Large intestine (tissue), 3 donors: ENCODE data around the gene SETD7. TPM values are rescaled to one million over a fixed set of nuclear protein-coding genes. Genes with fewer than 3 reads are reported as not detected.
"Not testable (repeated sequence)": the region's sequence is repeated elsewhere in the genome, so short reads cannot be mapped to it uniquely, and the experiment has no call there.

Source experiments
- DNase-seq, 2 donors: peaks; one replicate each; pipeline versions ENCODE4 v3.0.0 to v3.0.0-alpha.2; 2013
- H3K27ac ChIP-seq: one replicate; pipeline ENCODE4 v1.5.1; 2013; ENCODE audit warnings: low read length
- H3K27me3 ChIP-seq: 2 replicates; pipeline ENCODE4 v1.6.1; 2013; ENCODE audit warnings: low read length; ENCODE audit not compliant: control insufficient read depth, insufficient read depth
- H3K36me3 ChIP-seq: 2 replicates; pipeline ENCODE4 v1.6.1; 2013; ENCODE audit warnings: low read length; ENCODE audit not compliant: control insufficient read depth, insufficient read depth
- H3K4me1 ChIP-seq: one replicate; pipeline ENCODE4 v1.6.1; 2013; ENCODE audit warnings: low read length; ENCODE audit not compliant: control insufficient read depth, insufficient read depth
- H3K4me3 ChIP-seq: one replicate; pipeline ENCODE4 v1.5.1; 2013; ENCODE audit warnings: low read length
- H3K9me3 ChIP-seq: one replicate; pipeline ENCODE4 v1.6.1; 2013; ENCODE audit warnings: mild to moderate bottlenecking, low read depth, low read length, moderate library complexity; ENCODE audit not compliant: control insufficient read depth
- WGBS: methylation state at CpG from one replicate; pipeline ENCODE4 v1.1.5; 2013; ENCODE audit warnings: low lambda C conversion rate; ENCODE audit not compliant: insufficient coverage; 5-methylcytosine and 5-hydroxymethylcytosine counted together
- polyA plus RNA-seq: library from polyadenylated mRNA; unstranded; fragments of 120-200 nt; gene quantifications from one replicate; pipeline ENCODE4 v1.2.1, GENCODE V29; 2013

SETD7 gene
- polyA plus RNA-seq, 1 donor: 6.1 TPM

DNA sequence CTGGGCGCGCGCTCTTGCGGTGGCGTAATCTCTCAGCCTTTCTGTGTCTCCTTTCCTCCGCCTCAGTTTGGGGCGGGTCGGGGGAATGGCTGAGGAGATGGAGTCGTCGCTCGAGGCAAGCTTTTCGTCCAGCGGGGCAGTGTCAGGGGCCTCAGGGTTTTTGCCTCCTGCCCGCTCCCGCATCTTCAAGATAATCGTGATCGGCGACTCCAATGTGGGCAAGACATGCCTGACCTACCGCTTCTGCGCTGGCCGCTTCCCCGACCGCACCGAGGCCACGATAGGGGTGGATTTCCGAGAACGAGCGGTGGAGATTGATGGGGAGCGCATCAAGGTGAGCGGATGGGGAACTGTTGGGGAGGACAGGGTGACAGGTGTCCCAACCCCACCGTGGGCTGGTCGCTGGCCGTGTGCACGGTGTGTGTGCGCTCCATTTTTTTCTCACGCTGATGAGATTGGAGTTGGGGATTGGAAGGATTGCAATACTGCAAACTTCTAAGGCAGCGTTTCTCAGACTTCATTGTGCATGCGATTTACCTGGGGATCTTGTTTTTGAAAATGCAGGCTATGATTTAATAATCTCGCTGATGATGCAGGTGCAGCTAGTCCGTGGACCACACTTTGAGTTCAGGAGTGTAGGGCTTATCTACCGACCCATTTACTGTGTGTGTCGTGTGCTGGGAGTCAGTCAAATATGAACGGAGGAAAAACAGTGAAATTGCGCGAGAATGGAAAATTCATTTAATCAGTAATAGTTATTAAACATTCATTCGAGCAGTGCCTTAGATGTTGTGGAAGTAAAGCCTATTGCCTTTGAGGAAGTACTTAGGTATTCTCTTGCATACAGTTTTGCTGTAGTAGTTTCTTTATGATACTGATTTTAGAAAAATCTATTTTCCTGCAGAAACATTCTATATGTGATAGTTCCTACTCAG lies 101.6 kb downstream of the SETD7 start, which contains the start of gene RAB33B:
TSS of gene RAB33B (plus strand) at position 11 of the 935 bp plus-strand sequence. CDS start at position 86, 75 bp downstream.
- 0% methylated on average over 3 of the region's 46 CpGs for WGBS
- Histone ChIP-seq H3K4me3 (peak within 1 kb of the TSS; percentile 97), H3K9me3 (no peaks in the 10 kb centered on the region)

DNA sequence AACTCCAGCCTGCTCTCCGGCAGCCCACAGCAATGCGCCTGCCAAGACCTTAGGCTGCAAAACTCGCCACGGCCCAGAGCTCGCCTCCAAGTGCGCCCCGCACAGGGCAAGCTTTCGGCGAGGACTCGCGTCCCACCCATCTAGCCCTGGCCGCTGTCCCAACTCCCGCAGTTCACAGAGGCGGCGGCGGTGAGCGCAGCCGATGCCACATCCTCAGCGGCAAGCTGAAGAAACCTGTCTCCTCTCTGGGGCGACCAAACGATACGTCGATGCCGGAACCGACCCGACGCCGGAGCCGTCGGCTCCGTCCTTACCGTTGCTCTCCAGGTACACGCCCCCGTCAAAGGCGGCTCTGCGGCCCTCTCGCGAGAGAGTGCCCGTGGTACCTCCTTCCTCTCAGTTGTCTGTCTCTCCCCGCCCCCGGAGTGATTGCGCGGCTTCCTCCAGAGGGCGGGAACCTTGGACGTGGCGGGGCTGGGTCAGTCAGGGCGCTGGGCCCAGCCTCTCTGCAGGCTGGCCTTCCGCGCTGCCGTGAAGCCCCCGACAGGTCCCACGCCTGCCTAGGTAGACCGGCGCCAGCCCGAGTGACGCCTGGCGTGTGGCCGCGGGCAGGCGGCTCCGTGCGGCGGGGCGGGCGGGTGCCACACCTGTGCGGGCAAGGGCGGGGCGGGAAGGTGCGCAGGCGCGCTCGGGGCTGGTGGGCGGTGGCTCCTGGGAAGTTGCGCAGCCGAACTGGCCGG lies 102.5 kb downstream of the SETD7 start:
- peak overlapping the region; percentile 100 for H3K27ac ChIP-seq
- peak overlapping the region; percentile 97 for H3K4me3 ChIP-seq
- H3K4me1 ChIP-seq: peaks cover 9% of the 10 kb centered on the region
- no peaks in the 10 kb centered on the region for H3K9me3 ChIP-seq
- WGBS: no CpG with 5 or more reads among the region's 76 CpGs
- no peaks in the 10 kb centered on the region for H3K27me3 ChIP-seq
- peak; percentile 98 for DNase-seq
- H3K36me3 ChIP-seq: no peaks in the 10 kb centered on the region

More for the DNA sequence above, 101.6 kb downstream of the SETD7 start, which contains the start of gene RAB33B:
- Histone ChIP-seq H3K4me1 (peaks cover 9% of the 10 kb centered on the region), H3K36me3 (no peaks in the 10 kb centered on the region), H3K27ac (peak within 1 kb of the TSS; percentile 100), H3K27me3 (no peaks in the 10 kb centered on the region)
- peak in 1 of 2 donors; percentile 23 for DNase-seq

DNA sequence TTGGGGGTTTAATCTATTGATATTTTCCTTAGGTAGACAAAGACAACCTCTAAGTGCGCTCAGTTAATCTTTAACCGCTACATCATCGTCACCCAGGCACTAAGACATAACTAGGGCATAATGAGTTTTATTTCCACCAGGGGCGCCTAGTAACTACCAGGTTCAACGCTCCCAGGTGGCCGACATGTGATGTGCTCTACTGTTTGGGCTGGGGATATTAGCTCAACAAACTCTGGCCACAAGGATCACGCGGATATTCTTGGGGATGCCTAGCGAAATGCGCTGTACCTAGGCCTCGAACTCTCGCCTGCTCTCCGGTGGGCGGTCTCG lies 103.0 kb downstream of the SETD7 start:
- whole genome bisulfite sequencing: no CpG with 5 or more reads among the region's 15 CpGs
- Histone ChIP-seq H3K27ac (peak overlapping the region; percentile 100), H3K4me1 (peaks cover 9% of the 10 kb centered on the region), H3K4me3 (peak overlapping the region; percentile 97), H3K9me3 (no peaks in the 10 kb centered on the region), H3K36me3 (no peaks in the 10 kb centered on the region), H3K27me3 (no peaks in the 10 kb centered on the region)
- peak; percentile 73 to 87 for DNase-seq

DNA sequence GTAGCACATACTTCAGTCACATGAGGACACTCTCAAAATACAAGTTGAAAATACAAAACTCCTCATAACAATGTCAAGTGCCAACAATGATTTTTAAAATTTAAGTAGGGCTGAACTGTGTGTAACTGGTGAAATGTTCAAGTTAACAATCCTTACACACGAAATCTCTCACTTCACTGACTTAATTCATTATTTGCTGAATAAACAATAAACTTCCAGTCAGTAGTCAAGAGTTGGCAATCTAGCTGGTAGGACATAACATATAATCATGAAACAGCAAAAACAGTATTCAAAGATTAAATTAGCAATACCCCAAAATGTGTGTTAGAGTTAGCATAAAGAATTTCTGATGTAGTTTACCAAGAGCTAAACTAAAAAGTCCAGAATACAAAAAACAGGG lies 104.0 kb downstream of the SETD7 start:
- peak overlapping the region; percentile 97 for H3K4me3 ChIP-seq
- no peaks in the 10 kb centered on the region for H3K36me3 ChIP-seq
- no peaks in the 10 kb centered on the region for H3K27me3 ChIP-seq
- H3K4me1 ChIP-seq: peaks cover 9% of the 10 kb centered on the region
- WGBS: no CpG with 5 or more reads among the region's 1 CpG
- H3K27ac ChIP-seq: peak overlapping the region; percentile 100
- H3K9me3 ChIP-seq: no peaks in the 10 kb centered on the region
- no peak for DNase-seq

DNA sequence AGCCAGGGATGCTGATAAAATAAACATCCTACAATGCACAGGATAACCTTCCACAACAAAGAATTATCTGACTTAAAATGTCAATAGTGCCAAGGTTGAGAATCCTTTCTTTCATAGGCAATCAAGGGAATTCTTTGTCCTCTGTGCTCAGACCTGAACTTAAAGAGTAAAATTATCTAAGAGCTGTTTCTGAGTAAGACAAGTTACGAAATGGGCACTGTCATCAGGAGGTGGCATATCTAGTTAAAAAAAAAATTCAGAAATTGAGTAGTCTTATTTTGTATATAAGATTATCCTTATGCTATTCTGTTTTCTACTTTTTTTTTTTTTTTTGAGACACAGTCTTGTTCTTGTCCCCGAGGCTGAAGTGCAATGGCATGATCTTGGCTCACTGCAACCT lies 105.4 kb downstream of the SETD7 start:
- Histone ChIP-seq H3K27me3 (no peaks in the 10 kb centered on the region), H3K9me3 (no peaks in the 10 kb centered on the region), H3K4me1 (peaks cover 3% of the 10 kb centered on the region), H3K27ac (no peak overlapping the region), H3K36me3 (no peaks in the 10 kb centered on the region), H3K4me3 (no peak overlapping the region)
- no peak for DNase-seq
- no CpG with 5 or more reads among the region's 2 CpGs for WGBS

DNA sequence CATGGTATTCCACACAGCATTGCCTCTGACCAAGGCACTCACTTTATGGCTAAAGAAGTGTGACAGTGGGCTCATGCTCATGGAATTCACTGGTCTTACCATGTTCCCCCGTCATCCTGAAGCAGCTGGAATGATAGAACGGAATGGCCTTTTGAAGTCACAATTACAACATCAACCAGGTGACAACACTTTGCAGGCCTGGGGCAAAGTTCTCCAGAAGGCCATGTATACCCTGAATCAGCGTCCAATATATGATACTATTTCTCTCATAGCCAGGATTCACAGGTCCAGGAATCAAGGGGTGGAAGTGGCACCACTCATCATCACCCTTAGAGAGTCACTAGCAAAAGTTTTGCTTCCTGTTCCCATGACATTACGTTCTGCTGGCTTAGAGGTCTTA lies 108.9 kb downstream of the SETD7 start:
- no CpG with 5 or more reads among the region's 4 CpGs for WGBS
- H3K27me3 ChIP-seq, H3K4me1 ChIP-seq, H3K36me3 ChIP-seq, H3K9me3 ChIP-seq, H3K27ac ChIP-seq, H3K4me3 ChIP-seq: not testable (repeated sequence)
- DNase-seq: peak in 1 of 2 donors; percentile 54

Other genes with a start within 250 kb of the SETD7 start
- 10.4 TPM for gene RAB33B, start 102.1 kb downstream of the SETD7 start, polyA plus RNA-seq
- gene MGST2, start 109.6 kb upstream of the SETD7 start, polyA plus RNA-seq: 126 TPM